Measurements from ENCODE around the gene AKAP3.

The AKAP3 gene

DNA sequence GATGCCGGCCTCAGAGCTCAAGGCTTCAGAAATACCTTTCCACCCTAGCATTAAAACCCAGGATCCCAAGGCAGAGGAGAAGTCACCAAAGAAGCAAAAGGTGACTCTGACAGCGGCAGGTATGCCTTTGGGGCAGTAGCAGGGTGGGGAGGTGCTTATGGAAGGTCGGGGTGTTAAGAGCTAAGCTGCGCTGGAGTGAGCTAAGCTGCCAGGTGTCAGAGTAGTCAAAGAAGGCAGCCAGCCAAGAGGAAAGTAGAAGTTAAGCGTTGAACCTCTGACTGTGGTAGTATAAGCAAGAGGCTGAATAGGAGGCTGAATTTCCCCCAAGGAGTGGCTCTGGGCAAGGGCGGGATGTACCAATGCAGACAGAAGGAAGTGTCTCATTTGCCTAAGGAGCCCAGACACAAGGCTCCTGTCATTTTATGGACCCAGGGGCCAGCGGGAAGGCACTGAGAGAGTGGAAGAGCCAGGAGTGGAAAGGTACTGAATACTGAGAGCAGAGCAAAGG lies 57.6 kb downstream of the AKAP3 start:
- no peak for DNase-seq

DNA sequence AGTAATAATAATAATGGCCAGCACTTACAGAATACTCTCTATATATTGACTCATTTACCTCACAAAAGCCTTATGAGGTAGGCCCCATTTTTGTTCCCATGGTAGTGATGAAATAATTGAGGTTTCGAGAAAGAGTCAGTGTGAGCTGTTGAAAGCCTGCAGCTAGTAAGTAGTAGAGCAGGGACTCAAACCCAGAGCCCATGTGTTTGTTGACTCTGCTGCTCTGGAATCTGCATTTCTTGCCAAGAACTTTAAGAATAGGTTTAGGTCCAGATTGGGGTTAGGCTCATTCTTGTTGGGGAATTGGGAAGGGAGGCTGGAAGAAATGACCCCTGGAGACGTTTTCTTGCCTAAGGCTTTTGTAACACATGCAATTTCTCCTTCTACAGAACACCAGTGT lies 58.9 kb downstream of the AKAP3 start:
- no peak for DNase-seq

DNA sequence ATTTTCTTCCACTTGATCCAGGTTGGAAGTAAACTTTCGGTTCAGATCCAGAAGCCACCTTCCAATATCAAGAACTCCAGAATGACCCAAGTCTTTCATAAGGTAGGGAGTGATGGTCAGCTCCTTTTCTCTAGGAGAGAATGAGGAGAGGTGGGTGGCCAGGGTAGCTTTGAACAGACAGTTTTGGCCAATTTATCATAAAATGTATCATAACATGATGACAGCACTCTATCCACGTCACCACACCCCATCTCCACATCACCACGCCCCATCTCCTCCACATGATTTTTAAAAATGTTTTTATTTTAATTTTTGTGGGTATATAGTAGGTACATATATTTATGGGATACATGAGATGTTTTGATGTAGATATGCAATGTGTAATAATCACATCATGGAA lies 59.9 kb downstream of the AKAP3 start:
- no peak for DNase-seq

DNA sequence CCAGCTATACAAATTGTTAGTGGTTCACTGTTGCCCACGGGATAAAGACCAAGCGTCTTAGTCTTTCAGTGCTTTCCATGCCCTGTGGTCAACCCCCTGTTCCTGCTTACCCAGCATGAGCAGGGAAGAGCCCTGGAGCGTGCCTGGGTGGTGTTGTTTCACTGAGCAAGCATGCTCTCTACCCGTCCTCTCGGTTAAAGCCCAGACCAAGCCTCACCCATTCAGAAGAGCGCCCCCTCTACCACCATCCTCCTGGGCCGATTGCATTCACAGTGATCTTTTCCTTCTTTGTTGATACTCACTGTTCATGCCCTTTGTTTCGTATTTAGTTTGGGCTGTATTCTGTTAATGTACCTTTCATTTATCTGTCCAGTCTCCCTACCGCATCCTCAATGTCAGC lies 61.7 kb downstream of the AKAP3 start:
- DNase-seq, result no peak

- no peak for DNase-seq
Measured at GRCh38 chr12:4586500-4586899, 62.4 kb downstream of the AKAP3 start.

DNA sequence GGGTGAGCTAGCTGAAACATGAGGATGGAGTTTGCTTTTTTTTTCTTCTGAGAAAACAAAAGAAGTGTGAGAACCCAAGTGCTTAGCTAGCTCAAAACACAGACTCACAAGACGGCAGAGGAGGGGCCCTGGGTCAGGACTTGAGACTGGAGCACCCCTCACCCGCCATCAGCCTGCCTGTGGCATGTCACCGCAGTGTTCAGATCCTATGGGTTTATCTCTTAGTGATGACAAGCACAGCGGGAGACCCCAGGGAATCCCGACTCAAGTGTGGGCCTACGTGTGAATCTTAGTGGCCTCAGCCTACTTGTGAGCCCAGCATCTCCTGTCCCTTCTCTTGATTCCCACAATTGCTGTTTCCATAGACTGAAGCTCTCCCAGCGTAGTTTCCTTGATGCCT lies 64.0 kb downstream of the AKAP3 start:
- no peak for DNase-seq

DNA sequence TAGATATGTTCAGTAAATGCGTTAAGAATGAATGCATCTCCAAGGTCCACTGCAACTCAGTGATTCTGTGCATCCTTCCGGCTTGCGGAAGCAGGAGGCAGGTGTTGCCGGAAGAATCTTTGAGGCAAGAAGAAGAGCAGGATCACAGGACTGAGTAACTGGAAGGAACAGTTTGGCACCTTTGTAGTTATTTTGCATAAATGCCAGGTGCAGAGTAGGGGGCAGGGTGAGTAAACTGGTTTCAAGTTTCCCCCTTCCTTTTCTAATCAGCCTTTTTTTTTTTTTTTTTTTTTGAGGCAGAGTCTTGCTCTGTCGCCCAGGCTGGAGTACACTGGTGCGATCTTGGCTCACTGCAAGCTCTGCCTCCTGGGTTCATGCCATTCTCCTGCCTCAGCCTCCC lies 64.6 kb downstream of the AKAP3 start:
- no peak for DNase-seq

DNA sequence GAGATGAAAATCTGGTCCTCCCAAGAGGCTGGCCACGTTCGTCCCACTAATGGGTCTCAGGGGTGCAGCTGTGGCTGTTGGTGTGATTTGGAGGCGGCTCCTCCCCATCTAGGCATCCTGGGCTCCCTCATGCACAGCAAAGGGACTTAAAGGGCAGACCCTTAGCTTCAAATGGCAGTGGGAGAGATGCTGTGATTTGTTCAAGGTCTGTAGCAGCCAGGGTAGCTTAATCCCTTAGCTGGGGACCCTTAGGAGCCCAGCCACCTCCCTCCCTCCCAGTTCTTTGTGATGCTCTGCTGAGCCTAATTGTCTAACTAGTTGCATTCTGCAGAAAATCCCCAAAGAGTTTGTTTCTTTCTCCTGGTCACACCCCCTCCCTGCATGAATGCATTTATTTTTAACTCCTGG lies 68.6 kb downstream of the AKAP3 start:
- DNase-seq, result no peak

DNA sequence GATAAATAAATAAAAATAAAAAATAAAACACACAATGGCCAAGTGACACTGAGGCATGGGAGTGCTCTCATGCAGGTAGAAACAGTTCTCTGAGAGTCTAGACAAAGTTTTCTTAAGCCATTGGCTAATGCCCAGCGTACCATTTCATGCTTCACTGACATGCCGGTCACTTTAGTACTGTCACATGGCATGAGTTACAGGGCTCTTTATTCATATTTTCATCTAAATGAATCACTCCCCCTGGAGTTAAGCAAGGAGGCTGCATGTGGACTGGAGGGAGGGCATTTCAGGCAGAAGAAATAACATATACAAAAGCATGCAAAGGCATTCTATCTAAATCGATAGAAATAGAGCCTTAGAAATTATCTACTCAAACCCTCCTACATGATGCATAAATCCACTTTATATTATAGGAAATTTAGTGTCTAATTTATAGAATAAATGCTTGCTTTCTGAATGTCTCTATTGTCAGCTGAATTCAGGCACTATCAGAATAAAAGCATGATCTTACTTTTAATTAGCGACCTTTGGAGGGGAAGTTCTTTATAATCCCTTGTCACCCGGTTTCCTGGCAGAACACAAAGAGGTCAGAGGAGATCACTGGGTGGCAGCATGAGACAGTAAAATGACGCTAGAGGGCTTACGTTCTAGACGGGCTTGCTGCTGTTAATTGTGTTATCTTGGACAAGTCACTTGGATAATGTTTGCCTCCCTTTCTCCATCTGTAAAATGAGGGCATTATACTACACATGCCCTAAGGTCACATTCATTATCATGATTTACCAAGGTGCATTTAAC lies 69.3 kb downstream of the AKAP3 start:
- DNase-seq, result no peak

- no peak for DNase-seq
Measured at GRCh38 chr12:4572680-4573079, 76.2 kb downstream of the AKAP3 start.

GRCh38 chr12:4569261-4569660 lies 79.6 kb downstream of the AKAP3 start:
- DNase-seq, result no peak

DNA sequence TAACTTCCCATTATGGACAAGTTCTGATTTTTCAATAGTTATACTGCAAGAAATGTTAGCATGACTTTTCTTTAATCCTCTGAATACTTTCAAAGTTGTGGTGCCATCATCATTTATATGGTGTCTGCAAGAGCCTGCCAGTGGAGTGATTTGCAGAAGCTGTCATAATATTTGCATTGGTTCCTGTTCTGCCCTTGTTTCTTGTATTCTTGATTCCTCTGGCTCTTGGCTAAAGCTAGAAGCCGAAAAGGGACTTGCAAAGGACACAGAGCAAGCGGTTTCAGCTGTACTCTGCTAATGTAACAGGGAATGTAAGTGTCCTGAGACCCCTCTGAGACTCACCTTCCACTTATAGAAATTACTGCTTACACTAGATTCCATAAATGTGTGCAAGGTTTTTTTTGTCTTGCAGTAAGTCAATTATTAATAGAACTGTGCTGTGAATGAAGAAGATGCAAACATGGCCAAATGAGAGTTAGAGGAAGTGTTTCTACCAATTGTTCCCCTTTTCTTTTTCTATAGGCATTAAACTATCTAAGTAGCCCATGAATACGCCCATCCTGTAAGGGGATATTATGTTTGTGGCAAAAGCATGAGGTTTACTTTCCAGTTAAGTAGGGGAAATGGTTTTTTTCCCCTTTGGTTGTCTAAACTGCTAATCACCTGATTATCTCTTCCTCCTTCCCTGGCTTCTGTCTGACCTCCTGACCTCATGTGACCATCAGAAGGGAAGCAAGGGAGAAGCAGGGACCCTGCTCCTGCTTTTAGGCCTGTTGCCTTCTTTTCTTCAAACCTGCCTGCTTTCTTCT lies 81.6 kb downstream of the AKAP3 start:
- DNase-seq, result no peak

DNA sequence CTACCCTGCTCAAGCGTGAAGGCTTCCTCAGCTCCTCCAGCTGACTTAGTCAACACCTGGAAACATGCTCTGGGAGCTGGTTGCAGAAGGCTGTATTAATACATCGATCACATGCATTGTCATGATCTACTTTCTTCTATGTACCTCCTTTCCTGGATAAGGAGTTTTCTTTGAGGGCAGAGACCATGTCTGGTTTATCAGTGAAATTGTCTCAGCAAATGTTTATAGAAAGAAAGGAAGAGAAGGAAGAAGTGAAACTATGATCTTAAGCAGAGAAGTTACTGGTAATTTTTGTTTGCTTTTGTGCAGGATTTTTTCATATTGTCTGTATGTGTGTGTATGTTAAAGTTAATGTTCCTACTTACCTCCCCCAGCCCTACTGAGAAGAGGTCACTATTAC lies 82.4 kb downstream of the AKAP3 start:
- DNase-seq, result no peak

Measured in NCI-H1105 (cell line).